Measurements from ENCODE around the gene KRABD2.
A peak's percentile ranks its signal among the peaks of the same experiment; 100 is the strongest.

Gene KRABD2

DNA sequence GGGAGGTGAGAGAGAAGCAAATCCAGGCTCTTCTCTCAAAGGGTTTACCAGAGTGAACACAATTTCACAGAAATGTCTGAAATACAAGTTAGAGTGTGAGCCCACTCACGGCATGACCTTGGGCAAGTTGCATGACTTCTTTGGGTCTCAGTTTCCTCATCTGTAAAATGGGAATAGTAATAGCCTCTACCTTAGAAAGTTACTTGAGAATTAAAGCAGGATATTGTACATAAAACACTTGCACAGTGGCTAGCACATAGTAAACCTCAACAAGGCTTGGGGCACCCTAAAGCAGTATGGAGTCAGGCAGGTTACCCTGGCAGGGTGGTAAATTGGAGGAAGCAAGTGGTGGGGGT lies 34.4 kb upstream of the KRABD2 start:
- Histone ChIP-seq H3K27me3 (peaks cover 0 to 21% (median 0%) of the 10 kb centered on the region in 4 donors), H3K27ac (replicated peaks in 1 of 4) (no peak overlapping the region), H3K4me1 (peaks cover 0 to 8% (median 7%) of the 10 kb centered on the region in 4 donors), H3K9me3 (no peaks in the 10 kb centered on the region), H3K4me3 (no peak overlapping the region), H3K36me3 (no peaks in the 10 kb centered on the region)
- no peak for DNase-seq (ENCODE audit: extremely low spot score)
- TF ChIP-seq POLR2AphosphoS5 (IDR thresholded peaks at IDR 0.05): no peak
- no peak for TF ChIP-seq POLR2A (IDR thresholded peaks at IDR 0.05; ENCODE audit: low read depth)
- TF ChIP-seq, protein P1, sequence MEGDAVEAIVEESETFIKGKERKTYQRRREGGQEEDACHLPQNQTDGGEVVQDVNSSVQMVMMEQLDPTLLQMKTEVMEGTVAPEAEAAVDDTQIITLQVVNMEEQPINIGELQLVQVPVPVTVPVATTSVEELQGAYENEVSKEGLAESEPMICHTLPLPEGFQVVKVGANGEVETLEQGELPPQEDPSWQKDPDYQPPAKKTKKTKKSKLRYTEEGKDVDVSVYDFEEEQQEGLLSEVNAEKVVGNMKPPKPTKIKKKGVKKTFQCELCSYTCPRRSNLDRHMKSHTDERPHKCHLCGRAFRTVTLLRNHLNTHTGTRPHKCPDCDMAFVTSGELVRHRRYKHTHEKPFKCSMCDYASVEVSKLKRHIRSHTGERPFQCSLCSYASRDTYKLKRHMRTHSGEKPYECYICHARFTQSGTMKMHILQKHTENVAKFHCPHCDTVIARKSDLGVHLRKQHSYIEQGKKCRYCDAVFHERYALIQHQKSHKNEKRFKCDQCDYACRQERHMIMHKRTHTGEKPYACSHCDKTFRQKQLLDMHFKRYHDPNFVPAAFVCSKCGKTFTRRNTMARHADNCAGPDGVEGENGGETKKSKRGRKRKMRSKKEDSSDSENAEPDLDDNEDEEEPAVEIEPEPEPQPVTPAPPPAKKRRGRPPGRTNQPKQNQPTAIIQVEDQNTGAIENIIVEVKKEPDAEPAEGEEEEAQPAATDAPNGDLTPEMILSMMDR (IDR thresholded peaks at IDR 0.05): no peak
- TF ChIP-seq EP300 (IDR thresholded peaks at IDR 0.05): no peak
- intact Hi-C loops (cut with DNase I): loop anchor here (2.0 kb wide), 1 partner anchor 336 kb away; no protein-coding TSS in a partner anchor
- 100% methylated on average over 1 of the region's 1 CpG for WGBS

DNA sequence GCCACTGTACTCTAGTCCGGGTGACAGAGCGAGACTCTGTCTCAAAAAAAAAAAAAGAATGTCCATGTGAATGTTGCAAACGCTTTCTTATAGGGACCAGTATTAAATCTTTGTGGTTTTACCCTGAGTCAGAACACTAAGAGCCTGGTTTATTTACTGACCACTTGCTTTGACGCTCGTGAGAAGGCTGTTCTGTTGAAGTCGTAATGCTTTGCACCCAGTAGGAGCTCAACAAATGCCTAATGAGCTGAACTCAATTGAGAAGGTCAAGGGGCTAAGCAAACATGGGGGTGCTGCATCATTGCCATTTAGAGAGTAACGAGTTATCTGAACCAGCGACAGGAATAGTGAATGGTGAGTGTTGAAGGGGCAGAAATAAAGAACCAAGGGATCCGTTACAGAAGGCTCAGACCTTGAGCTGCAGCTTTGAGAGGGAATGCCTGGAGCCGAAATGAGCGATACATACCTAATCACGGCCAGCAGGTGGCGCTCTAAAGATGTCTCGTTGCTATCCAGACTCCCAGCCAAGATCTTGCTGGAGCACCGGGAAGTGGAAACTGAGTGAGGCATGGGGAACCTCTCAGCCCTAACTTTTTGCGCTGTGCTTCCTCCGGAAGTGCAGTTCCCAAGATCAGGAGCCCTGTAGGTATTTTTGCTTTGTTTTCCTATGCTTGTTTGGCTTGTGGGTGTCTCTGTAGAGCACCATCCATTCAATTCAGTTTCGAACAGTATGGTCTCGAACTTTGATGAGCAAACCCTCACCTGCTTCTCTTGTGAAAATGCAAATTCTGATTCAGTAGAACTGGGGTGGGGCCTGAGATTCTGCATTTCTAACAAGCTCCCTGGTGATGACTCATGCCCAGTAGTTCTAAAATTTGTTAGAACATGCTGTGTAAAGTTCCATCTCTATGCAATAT lies 33.7 kb upstream of the KRABD2 start:
- Histone ChIP-seq H3K36me3 (no peaks in the 10 kb centered on the region), H3K27ac (replicated peaks in 1 of 4) (no peak overlapping the region), H3K9me3 (no peaks in the 10 kb centered on the region), H3K4me1 (peaks cover 0 to 8% (median 7%) of the 10 kb centered on the region in 4 donors), H3K27me3 (peaks cover 0 to 21% (median 0%) of the 10 kb centered on the region in 4 donors), H3K4me3 (no peak overlapping the region)
- TF ChIP-seq EP300 (IDR thresholded peaks at IDR 0.05) (no peak), POLR2AphosphoS5 (IDR thresholded peaks at IDR 0.05) (peak; percentile 24 to 74)
- TF ChIP-seq, protein P1 (IDR thresholded peaks at IDR 0.05): peak; percentile 83 to 87 (median 86)
- intact Hi-C loops (cut with DNase I): loop anchor here (2.0 kb wide), 1 partner anchor 337 kb away; no protein-coding TSS in a partner anchor
- 28% methylated on average over 19 of the region's 19 CpGs for WGBS
- DNase-seq (ENCODE audit: extremely low spot score): peak; percentile 94

DNA sequence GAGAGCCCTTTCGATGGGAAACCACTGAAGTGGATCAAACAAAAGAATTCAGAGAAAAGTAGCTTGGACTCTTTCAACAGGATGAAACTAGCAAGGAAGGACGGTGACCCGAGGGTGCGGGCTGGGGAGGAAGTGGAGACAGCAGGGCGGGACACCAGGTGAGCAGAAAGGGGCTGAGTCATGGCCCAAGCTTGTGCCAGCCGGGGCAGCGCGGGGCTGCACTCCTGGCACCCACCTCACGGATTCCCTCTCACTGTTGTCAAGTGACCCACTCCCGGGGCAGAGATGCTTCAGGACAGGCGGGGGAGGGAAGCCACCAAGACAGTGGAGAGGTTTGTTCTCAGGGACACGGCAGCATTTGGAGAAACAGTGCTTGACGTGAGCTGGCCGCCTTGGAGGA lies 31.9 kb upstream of the KRABD2 start:
- WGBS: 60% methylated on average over 13 of the region's 14 CpGs
- H3K36me3 ChIP-seq: no peaks in the 10 kb centered on the region
- peaks cover 0 to 8% (median 7%) of the 10 kb centered on the region in 4 donors for H3K4me1 ChIP-seq
- H3K4me3 ChIP-seq: no peak overlapping the region
- TF ChIP-seq POLR2A (IDR thresholded peaks at IDR 0.05; ENCODE audit: low read depth) (no peak), POLR2AphosphoS5 (IDR thresholded peaks at IDR 0.05) (no peak), EP300 (IDR thresholded peaks at IDR 0.05) (no peak)
- TF ChIP-seq, protein P1 (IDR thresholded peaks at IDR 0.05): no peak
- H3K27me3 ChIP-seq: peaks cover 0 to 27% (median 0%) of the 10 kb centered on the region in 4 donors
- no peaks in the 10 kb centered on the region for H3K9me3 ChIP-seq
- intact Hi-C loops (cut with DNase I): no loop called here
- no peak for DNase-seq (ENCODE audit: extremely low spot score)
- H3K27ac ChIP-seq (replicated peaks in 1 of 4): no peak overlapping the region

DNA sequence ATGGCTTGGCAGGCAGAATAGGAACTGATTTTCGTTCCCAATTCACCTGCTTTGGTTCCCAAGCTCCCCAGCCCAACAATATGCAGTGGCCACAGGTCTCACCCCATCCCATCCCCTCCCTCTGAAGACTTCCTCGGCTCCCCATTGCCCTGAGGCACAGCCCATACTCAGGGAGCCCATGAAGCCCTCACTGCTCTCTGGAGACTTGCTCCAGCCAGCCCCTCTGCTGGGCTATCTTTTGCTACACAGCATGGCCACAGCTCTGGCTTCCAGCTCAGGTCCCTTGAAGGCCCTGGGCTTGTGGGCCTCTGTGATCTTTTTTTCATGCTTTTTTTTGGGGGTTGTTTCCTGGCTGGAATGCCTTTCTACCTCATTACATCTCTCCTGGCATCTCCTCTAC lies 29.7 kb upstream of the KRABD2 start:
- TF ChIP-seq POLR2AphosphoS5 (IDR thresholded peaks at IDR 0.05) (no peak), POLR2A (IDR thresholded peaks at IDR 0.05; ENCODE audit: low read depth) (no peak), EP300 (IDR thresholded peaks at IDR 0.05) (no peak)
- TF ChIP-seq, protein P1 (IDR thresholded peaks at IDR 0.05): no peak
- 74% methylated on average over 2 of the region's 2 CpGs for WGBS
- Histone ChIP-seq H3K27ac (replicated peaks in 1 of 4) (no peak overlapping the region), H3K4me1 (peaks cover 0 to 8% (median 7%) of the 10 kb centered on the region in 4 donors), H3K9me3 (no peaks in the 10 kb centered on the region), H3K4me3 (no peak overlapping the region), H3K27me3 (peaks cover 0 to 38% (median 0%) of the 10 kb centered on the region in 4 donors), H3K36me3 (no peaks in the 10 kb centered on the region)
- DNase-seq (ENCODE audit: extremely low spot score): peak; percentile 77
- intact Hi-C loops (cut with DNase I): no loop called here
